B cell (primary cell): ENCODE results near the gene FLRT1. TPM values are rescaled to one million over a fixed set of nuclear protein-coding genes. Genes with fewer than 3 reads are reported as not detected.

Experiments used
- ATAC-seq: fragments of 200-7000 bp; cut with Tn5 transposase; one replicate; pipeline ENCODE4 v1.10.0; 2021; ENCODE audit warnings: low read depth, mild to moderate bottlenecking, moderate number of reproducible peaks, moderate library complexity
- CTCF ChIA-PET: fragments of 350-600 bp; sonication (Branson Sonifier 250); formaldehyde crosslinking; loops from one replicate; lab custom pipeline; 2021; ENCODE audit warnings: antibody characterized with exemption, inconsistent platforms; lab: Charles Lee
- POLR2A ChIA-PET: fragments of 350-600 bp; sonication (Branson Sonifier 250); formaldehyde crosslinking; loops from one replicate; lab custom pipeline; 2021; ENCODE audit warnings: antibody characterized with exemption; lab: Charles Lee
- DNase-seq: peaks from one replicate; pipeline ENCODE4 v3.0.0; 2013
- H2AFZ ChIP-seq: 2 replicates; pipeline ENCODE4 v1.6.1; 2012; ENCODE audit warnings: mild to moderate bottlenecking, low read depth, low read length; ENCODE audit not compliant: insufficient read depth, poor library complexity, severe bottlenecking
- H3K27ac ChIP-seq, 2 donors: 1 replicate in 1 of 2; 2 replicates in 1 of 2; pipeline ENCODE4 v1.5.1; 2012 to 2013; ENCODE audit warnings: low read length in 2 of 2, mild to moderate bottlenecking in 2 of 2, moderate library complexity in 1 of 2
- H3K27me3 ChIP-seq, 4 experiments: fragments of 200-600 bp in 1 of 4; sonication (generic) in 1 of 4; replicated peaks in 1 of 4; 1 replicate in 2 of 4; 2 replicates in 2 of 4; pipeline versions ENCODE4 v1.6.1 to v1.7.0; 2013 to 2016; ENCODE audit warnings: low read length in 3 of 4, mild to moderate bottlenecking in 2 of 4, mixed read lengths in 1 of 4, moderate library complexity in 1 of 4; ENCODE audit not compliant: insufficient read depth in 4 of 4, control insufficient read depth in 3 of 4; ENCODE audit errors: control extremely low read depth in 1 of 4
- H3K36me3 ChIP-seq, 2 experiments: replicated peaks in 1 of 2; 1 replicate in 1 of 2; 2 replicates in 1 of 2; pipeline versions ENCODE4 v1.6.1 to v1.7.1; 2013; ENCODE audit warnings: low read length in 1 of 2; ENCODE audit not compliant: insufficient read depth in 2 of 2, control insufficient read depth in 1 of 2; ENCODE audit errors: control extremely low read depth in 1 of 2, extremely low read depth in 1 of 2
- H3K4me1 ChIP-seq, 2 donors: fragments of 200-600 bp in 1 of 2; sonication (generic) in 1 of 2; 1 replicate in 1 of 2; 2 replicates in 1 of 2; pipeline versions ENCODE4 v1.5.1 to v1.6.1; 2013 to 2017; ENCODE audit warnings: low read length in 2 of 2; ENCODE audit not compliant: control insufficient read depth in 2 of 2, insufficient read depth in 2 of 2
- H3K4me2 ChIP-seq: replicated peaks from 2 replicates; pipeline ENCODE3; 2012; ENCODE audit warnings: mild to moderate bottlenecking, low read depth, low read length; ENCODE audit not compliant: poor library complexity, severe bottlenecking
- H3K4me3 ChIP-seq, 5 experiments: fragments of 200-600 bp in 1 of 5; sonication (generic) in 1 of 5; 1 replicate in 3 of 5; 2 replicates in 2 of 5; pipeline versions ENCODE4 v1.5.1 to v1.7.0; 2011 to 2016; ENCODE audit warnings: low read length in 4 of 5, mild to moderate bottlenecking in 4 of 5, low read depth in 2 of 5, control low read depth in 1 of 5, moderate library complexity in 1 of 5; ENCODE audit not compliant: insufficient read depth in 1 of 5; ENCODE audit errors: control extremely low read depth in 1 of 5, extremely low read depth in 1 of 5
- H3K79me2 ChIP-seq: fragments of 200-600 bp; sonication (generic); one replicate; pipeline ENCODE4 v1.6.0; 2016; ENCODE audit warnings: low read length; ENCODE audit not compliant: control insufficient read depth, insufficient read depth
- H3K9ac ChIP-seq: fragments of 200-600 bp; sonication (generic); 2 replicates; pipeline ENCODE4 v1.6.1; 2017; ENCODE audit warnings: mild to moderate bottlenecking, low read length, moderate library complexity
- H3K9me3 ChIP-seq, 3 donors: one replicate each; pipeline versions ENCODE4 v1.6.1 to v1.7.1; 2013; ENCODE audit warnings: low read length in 2 of 3; ENCODE audit not compliant: control insufficient read depth in 2 of 3, insufficient read depth in 1 of 3; ENCODE audit errors: control extremely low read depth in 1 of 3
- H4K20me1 ChIP-seq: 2 replicates; pipeline ENCODE4 v1.6.0; 2012; ENCODE audit warnings: mild to moderate bottlenecking, low read length; ENCODE audit not compliant: insufficient read depth, control insufficient read depth, poor library complexity, severe bottlenecking
- H3K27ac Mint-ChIP-seq: one replicate; pipeline ENCODE4 v1.8.0; 2021; ENCODE audit warnings: mixed read lengths
- H3K27me3 Mint-ChIP-seq: one replicate; pipeline ENCODE4 v1.8.0; 2021; ENCODE audit warnings: mixed read lengths
- H3K4me1 Mint-ChIP-seq: one replicate; pipeline ENCODE4 v1.8.0; 2021; ENCODE audit warnings: mixed read lengths
- H3K4me3 Mint-ChIP-seq: one replicate; pipeline ENCODE4 v1.8.0; 2021; ENCODE audit warnings: mixed read lengths
- H3K9me3 Mint-ChIP-seq: one replicate; pipeline ENCODE4 v1.8.0; 2022; ENCODE audit warnings: mixed read lengths; ENCODE audit not compliant: insufficient read depth
- EZH2 ChIP-seq: IDR thresholded peaks from 2 replicates; pipeline ENCODE4 v1.6.1; 2012; ENCODE audit warnings: borderline replicate concordance, low read depth, mild to moderate bottlenecking, moderate library complexity, low read length; ENCODE audit not compliant: insufficient read depth, poor library complexity, severe bottlenecking
- WGBS: methylation state at CpG from one replicate; pipeline ENCODE4 v1.1.5; 2013; ENCODE audit warnings: missing lambda C conversion rate; ENCODE audit not compliant: insufficient coverage; 5-methylcytosine and 5-hydroxymethylcytosine counted together
- intact Hi-C: fragments of 100-400 bp; cut with micrococcal nuclease; formaldehyde crosslinking; loops from one replicate; pipeline ENCODE4 v1.10.0; 2022
- polyA plus RNA-seq: library from polyadenylated mRNA; depleted of rRNA; stranded (reverse); fragments of >200 nt; gene quantifications from 2 replicates; pipeline ENCODE4 v1.2.3, GENCODE V29; 2012
- total RNA-seq, 2 donors: library from RNA; stranded (reverse); fragments of 120-200 nt in 1 of 2; gene quantifications; 1 replicate in 1 of 2; 2 replicates in 1 of 2; pipeline versions ENCODE4 v1.2.3 to v1.2.4, GENCODE V29; 2013 to 2022
- TF ChIP-seq, protein P1 (sequence below): fragments of 200-600 bp; IDR thresholded peaks from one replicate; pipeline ENCODE4 v1.8.0; 2022; ENCODE audit warnings: antibody characterized with exemption, mild to moderate bottlenecking

Gene FLRT1
- total and polyA plus RNA-seq, 2 donors (not counting 1 experiment from before 2014, with no cell fraction given) = not detected

DNA sequence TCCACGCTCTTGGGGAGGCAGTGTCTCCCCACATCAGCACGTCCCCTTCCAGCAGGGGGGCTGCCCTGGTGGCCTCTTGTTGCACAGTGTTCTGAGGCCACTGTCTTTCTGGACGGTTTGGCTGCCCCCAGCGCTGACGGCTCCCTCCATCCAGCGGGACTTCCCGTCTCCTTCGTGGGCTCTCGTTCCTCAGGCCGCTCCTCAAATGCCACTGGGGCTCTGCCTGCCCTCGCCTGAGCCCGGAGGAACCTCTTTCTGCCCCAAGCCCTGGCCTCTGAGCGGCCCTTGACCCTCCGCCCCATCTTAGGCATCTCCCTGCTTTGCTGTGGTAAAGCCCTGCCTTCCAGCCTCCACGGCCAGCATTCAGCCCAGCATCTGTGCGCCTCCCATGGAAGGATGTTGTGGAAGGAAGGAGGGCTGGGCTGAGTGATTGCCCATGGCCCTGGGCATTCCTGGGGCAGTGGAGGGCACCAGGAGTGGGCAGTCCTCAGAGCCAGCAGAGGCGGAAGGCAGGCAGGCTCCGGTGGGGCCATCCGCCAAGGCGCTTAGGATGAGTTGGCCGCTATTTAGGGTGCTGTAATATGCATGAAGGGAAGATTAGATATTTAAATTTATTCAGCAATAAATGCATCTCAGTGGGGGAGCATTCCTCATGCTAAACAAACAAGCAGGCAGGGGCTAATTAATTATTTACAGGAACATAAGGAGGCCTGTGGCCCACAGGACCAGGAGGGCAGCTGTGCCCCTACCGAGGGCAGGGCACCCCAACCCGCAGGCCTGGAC, 31.7 kb upstream of the FLRT1 start:
- Mint-ChIP-seq H3K4me3 (no peak overlapping the region), H3K27me3 (peaks cover 29% of the 10 kb centered on the region), H3K4me1 (peaks cover 17% of the 10 kb centered on the region), H3K27ac (no peak overlapping the region), H3K9me3 (no peaks in the 10 kb centered on the region)
- Histone ChIP-seq H4K20me1 (peaks cover 10% of the 10 kb centered on the region), H3K27ac (no peak overlapping the region), H3K4me3 (no peak overlapping the region), H3K4me1 (peaks cover 32 to 34% of the 10 kb centered on the region in 2 donors), H3K9me3 (peaks cover 0 to 12% (median 0%) of the 10 kb centered on the region in 3 donors), H3K36me3 (no peaks in the 10 kb centered on the region), H3K9ac (no peak overlapping the region), H2AFZ (no peak overlapping the region), H3K79me2 (no peaks in the 10 kb centered on the region), H3K4me2 (no peak overlapping the region), H3K27me3 (peaks cover 0 to 42% (median 18%) of the 10 kb centered on the region in 4 experiments)
- POLR2A ChIA-PET = no interaction called here
- no peak for ATAC-seq
- intact Hi-C loops = no loop called here
- 76% methylated on average over 17 of the region's 23 CpGs for WGBS
- TF ChIP-seq, protein P1, sequence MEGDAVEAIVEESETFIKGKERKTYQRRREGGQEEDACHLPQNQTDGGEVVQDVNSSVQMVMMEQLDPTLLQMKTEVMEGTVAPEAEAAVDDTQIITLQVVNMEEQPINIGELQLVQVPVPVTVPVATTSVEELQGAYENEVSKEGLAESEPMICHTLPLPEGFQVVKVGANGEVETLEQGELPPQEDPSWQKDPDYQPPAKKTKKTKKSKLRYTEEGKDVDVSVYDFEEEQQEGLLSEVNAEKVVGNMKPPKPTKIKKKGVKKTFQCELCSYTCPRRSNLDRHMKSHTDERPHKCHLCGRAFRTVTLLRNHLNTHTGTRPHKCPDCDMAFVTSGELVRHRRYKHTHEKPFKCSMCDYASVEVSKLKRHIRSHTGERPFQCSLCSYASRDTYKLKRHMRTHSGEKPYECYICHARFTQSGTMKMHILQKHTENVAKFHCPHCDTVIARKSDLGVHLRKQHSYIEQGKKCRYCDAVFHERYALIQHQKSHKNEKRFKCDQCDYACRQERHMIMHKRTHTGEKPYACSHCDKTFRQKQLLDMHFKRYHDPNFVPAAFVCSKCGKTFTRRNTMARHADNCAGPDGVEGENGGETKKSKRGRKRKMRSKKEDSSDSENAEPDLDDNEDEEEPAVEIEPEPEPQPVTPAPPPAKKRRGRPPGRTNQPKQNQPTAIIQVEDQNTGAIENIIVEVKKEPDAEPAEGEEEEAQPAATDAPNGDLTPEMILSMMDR = no peak
- TF ChIP-seq EZH2 = no peak
- CTCF ChIA-PET = interaction anchor here (1.1 kb wide), 1 partner anchor 30 kb away, joined by 3 read pairs; no protein-coding TSS in a partner anchor
- DNase-seq = no peak

DNA sequence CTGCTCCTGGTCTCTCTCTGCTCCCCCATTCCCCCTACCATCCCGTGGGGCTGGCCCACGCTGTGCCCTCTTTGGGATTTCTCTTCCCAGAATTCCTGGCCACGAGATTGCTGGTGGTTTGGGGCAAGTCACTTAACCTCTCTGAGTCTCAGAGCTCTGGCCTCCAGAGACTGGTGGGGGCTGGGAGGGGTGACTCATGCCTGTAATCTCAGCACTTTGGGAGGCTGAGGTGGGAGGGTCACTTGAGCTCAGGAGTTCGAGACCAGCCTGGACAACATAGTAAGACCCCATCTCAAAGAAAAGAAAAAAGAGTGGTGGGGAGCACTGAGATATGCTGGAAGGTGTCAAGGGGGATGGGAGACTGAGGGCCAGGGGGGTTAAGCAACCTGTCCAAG, 31.1 kb upstream of the FLRT1 start:
- ATAC-seq (no peak), DNase-seq (no peak)
- Mint-ChIP-seq H3K4me1 (peaks cover 12% of the 10 kb centered on the region), H3K27me3 (peaks cover 30% of the 10 kb centered on the region), H3K9me3 (no peaks in the 10 kb centered on the region), H3K4me3 (no peak overlapping the region), H3K27ac (no peak overlapping the region)
- no peak overlapping the region for H2AFZ ChIP-seq
- H3K9me3 ChIP-seq = peaks cover 0 to 12% (median 0%) of the 10 kb centered on the region in 3 donors
- no peak overlapping the region for H3K27ac ChIP-seq
- WGBS = 100% methylated on average over 1 of the region's 4 CpGs
- intact Hi-C loops = no loop called here
- TF ChIP-seq, protein P1 = no peak
- TF ChIP-seq EZH2 = no peak
- H3K36me3 ChIP-seq = no peaks in the 10 kb centered on the region
- ChIA-PET CTCF (no interaction called here), POLR2A (no interaction called here)
- no peak overlapping the region for H3K4me3 ChIP-seq
- H3K9ac ChIP-seq = no peak overlapping the region
- H4K20me1 ChIP-seq = peaks cover 4% of the 10 kb centered on the region
- H3K27me3 ChIP-seq = peaks cover 0 to 45% (median 18%) of the 10 kb centered on the region in 4 experiments
- H3K4me1 ChIP-seq = peaks cover 28 to 29% of the 10 kb centered on the region in 2 donors
- H3K79me2 ChIP-seq = no peaks in the 10 kb centered on the region
- H3K4me2 ChIP-seq = no peak overlapping the region
